ENCODE results near the gene SNCB.

GRCh38 chr5:176578391-176578808, 51.9 kb downstream of the SNCB start:
- TF ChIP-seq FOXM1 (IDR thresholded peaks at IDR 0.05; ENCODE audit: borderline replicate concordance, low read depth) (no peak), EP300 (IDR thresholded peaks at IDR 0.05; ENCODE audit: borderline replicate concordance) (no peak), MAX (IDR thresholded peaks at IDR 0.05) (peak; percentile 86), USF1 (IDR thresholded peaks at IDR 0.05) (no peak), NFIC (IDR thresholded peaks at IDR 0.05) (no peak), CREB1 (IDR thresholded peaks at IDR 0.05; ENCODE audit: low read depth) (no peak), REST (IDR thresholded peaks at IDR 0.05; ENCODE audit: low read depth) (no peak), CEBPB (IDR thresholded peaks at IDR 0.05) (no peak), TCF12 (IDR thresholded peaks at IDR 0.05; ENCODE audit: low read depth) (no peak), YY1 (IDR thresholded peaks at IDR 0.05; ENCODE audit: low read depth) (no peak), EGR1 (IDR thresholded peaks at IDR 0.05) (no peak)
